HG02798 (cell line): ENCODE results near the gene PUS10.
"Not testable (repeated sequence)": the region's sequence is repeated elsewhere in the genome, so short reads cannot be mapped to it uniquely, and the experiment has no call there.

Source experiments
- ATAC-seq: cut with Tn5 transposase; IDR thresholded peaks from one replicate; pipeline ENCODE4 v1.9.1; 2021; ENCODE audit warnings: mild to moderate bottlenecking; ENCODE audit not compliant: unreplicated experiment, poor library complexity

PUS10 gene

GRCh38 chr2:60945341-60945740 is 72.7 kb downstream of the PUS10 start:
- ATAC-seq: no peak

GRCh38 chr2:60939622-60940021 is 78.4 kb downstream of the PUS10 start:
- no peak for ATAC-seq

- no peak for ATAC-seq
Measured at GRCh38 chr2:60938301-60938700, 79.8 kb downstream of the PUS10 start.

GRCh38 chr2:60936757-60937156 is 81.3 kb downstream of the PUS10 start:
- no peak for ATAC-seq

- no peak for ATAC-seq
Measured at GRCh38 chr2:60934165-60934722, 83.8 kb downstream of the PUS10 start.

GRCh38 chr2:60932954-60933353 is 85.1 kb downstream of the PUS10 start:
- ATAC-seq: no peak

- not testable (repeated sequence) for ATAC-seq
Measured at GRCh38 chr2:60932061-60932460, 86.0 kb downstream of the PUS10 start.

GRCh38 chr2:60926741-60927552 is 91.1 kb downstream of the PUS10 start:
- ATAC-seq: no peak

- ATAC-seq: no peak
Measured at GRCh38 chr2:60925994-60926740, 91.9 kb downstream of the PUS10 start.

- no peak for ATAC-seq
Measured at GRCh38 chr2:60907329-60907728, 110.7 kb downstream of the PUS10 start.

GRCh38 chr2:60906395-60906794 is 111.7 kb downstream of the PUS10 start:
- no peak for ATAC-seq

GRCh38 chr2:60905867-60906266 is 112.2 kb downstream of the PUS10 start:
- ATAC-seq: not testable (repeated sequence)

- ATAC-seq: not testable (repeated sequence)
Measured at GRCh38 chr2:60901296-60901695, 116.8 kb downstream of the PUS10 start.

GRCh38 chr2:60899892-60900249 is 118.2 kb downstream of the PUS10 start:
- ATAC-seq: no peak

GRCh38 chr2:60899230-60899891 is 118.7 kb downstream of the PUS10 start:
- peak; percentile 60 for ATAC-seq

- no peak for ATAC-seq
Measured at GRCh38 chr2:60898567-60898966, 119.5 kb downstream of the PUS10 start.
